C4-2B (cell line): ENCODE results near the gene LRWD1.

Experiments used
- ZFX ChIP-seq: fragments of 450-650 bp; IDR thresholded peaks from 2 replicates; pipeline ENCODE4 v1.6.1; 2017
- TF ChIP-seq, protein P1 (sequence below): fragments of 450-650 bp; conservative IDR thresholded peaks from 2 replicates; pipeline ENCODE4 v1.5.1; 2017; ENCODE audit warnings: mild to moderate bottlenecking

- TF ChIP-seq, protein P1, sequence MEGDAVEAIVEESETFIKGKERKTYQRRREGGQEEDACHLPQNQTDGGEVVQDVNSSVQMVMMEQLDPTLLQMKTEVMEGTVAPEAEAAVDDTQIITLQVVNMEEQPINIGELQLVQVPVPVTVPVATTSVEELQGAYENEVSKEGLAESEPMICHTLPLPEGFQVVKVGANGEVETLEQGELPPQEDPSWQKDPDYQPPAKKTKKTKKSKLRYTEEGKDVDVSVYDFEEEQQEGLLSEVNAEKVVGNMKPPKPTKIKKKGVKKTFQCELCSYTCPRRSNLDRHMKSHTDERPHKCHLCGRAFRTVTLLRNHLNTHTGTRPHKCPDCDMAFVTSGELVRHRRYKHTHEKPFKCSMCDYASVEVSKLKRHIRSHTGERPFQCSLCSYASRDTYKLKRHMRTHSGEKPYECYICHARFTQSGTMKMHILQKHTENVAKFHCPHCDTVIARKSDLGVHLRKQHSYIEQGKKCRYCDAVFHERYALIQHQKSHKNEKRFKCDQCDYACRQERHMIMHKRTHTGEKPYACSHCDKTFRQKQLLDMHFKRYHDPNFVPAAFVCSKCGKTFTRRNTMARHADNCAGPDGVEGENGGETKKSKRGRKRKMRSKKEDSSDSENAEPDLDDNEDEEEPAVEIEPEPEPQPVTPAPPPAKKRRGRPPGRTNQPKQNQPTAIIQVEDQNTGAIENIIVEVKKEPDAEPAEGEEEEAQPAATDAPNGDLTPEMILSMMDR: no peak
- no peak for TF ChIP-seq ZFX
Observed at GRCh38 chr7:102449136-102449535, 15.6 kb upstream of the LRWD1 start.
